SH-SY5Y (cell line): ENCODE results near the gene RMP24.

Experiments used
- GATA2 ChIP-seq: IDR thresholded peaks from 2 replicates; pipeline ENCODE4 v1.6.1; 2011; ENCODE audit warnings: mild to moderate bottlenecking, low read depth, low read length
- GATA3 ChIP-seq: IDR thresholded peaks from 2 replicates; pipeline ENCODE4 v1.6.1; 2011; ENCODE audit warnings: low read depth, mild to moderate bottlenecking, low read length, moderate library complexity

Gene RMP24

DNA sequence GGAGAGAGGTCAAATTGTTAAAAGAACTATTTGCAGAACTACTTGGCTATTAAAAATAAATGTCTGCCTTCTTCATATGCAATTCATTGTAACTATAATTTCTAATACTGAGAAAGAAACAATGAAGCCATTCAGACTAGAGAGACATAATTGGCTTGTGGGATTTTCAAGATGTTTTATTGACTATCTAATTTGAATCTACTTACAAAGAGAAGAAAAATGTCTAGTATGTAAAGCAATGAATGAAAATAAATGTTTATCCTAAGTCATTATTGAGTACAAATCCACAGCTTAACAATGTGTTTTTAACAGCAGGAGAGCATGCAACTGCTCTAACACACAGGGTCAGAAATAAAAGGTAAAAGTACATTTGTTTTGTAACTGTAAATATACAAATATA is 19.2 kb downstream of the RMP24 start:
- TF ChIP-seq GATA2 (no peak), GATA3 (no peak)

DNA sequence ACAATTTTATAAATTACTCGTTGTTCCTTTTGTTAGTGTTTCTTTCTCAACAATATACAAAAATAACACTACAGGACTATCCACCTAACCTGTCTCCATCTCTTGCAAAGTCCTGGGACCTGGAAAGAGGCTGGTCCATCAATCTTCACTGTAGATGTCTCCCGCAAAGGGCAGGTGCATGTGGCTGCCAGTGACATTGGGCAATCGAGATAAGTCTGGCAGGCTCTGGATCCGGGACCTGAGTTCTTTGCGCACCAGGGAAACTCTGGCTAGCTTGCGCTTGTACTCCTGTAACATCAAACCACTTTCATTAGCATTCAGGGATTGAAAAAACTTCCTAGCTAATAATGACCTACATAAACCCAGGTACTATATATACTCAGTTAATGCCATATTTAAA is 20.5 kb downstream of the RMP24 start:
- TF ChIP-seq GATA3 (no peak), GATA2 (no peak)

DNA sequence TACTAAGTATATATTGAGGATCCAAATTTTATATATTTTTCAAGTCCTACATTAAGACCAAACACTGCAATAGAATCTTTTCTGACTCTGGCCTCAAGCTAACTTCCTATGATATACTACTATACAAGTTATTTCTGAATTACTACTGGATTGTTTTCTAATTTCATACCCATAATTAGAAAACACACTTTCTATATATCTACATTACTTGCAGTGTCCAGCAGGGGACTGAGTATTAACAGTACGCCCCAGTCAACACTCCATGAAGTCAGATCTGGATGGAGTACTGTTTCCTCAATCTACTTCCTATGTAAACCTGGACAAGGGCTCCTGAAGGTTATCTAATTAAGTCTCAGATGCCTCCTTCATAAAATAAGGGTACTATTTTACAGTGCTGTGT is 26.5 kb downstream of the RMP24 start:
- TF ChIP-seq GATA2, result no peak
- no peak for TF ChIP-seq GATA3

DNA sequence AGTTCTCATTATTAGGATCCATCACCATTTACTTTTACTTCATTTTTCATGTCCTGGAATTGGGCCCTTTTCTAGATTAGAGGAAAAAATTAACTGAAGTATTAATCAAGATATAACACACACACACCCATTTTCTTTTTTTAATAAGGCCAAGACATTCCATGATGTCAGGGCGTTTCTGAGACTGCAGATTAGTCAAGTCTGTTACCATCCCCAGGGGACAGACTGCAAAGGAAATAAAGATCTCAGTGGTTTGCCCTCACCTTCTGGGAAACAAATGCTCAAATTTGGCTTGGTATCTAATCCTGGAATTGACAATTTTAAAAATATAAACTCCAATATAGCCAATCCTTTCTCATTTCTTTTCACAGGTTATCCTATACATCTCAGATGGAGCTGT is 27.4 kb downstream of the RMP24 start:
- TF ChIP-seq GATA3 (no peak), GATA2 (no peak)

DNA sequence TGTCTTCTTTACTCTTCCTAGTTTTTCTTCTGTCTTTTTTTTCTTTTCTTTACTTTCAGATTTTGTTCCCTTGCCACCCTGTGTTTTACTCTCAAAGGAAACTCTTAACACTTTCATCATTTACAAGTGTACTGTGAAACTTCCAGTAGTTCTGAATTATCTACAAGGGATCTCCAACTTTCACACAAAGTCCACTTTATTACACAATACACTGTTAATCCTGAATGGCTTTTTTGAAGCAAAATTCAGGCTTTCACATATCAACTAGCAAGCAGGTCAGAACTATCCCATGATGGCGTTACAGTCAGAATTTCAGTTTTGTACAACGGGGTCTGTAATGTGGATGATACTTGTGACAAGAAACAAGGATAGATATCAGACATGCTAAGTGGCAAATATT is 34.5 kb downstream of the RMP24 start:
- TF ChIP-seq GATA2, result no peak

DNA sequence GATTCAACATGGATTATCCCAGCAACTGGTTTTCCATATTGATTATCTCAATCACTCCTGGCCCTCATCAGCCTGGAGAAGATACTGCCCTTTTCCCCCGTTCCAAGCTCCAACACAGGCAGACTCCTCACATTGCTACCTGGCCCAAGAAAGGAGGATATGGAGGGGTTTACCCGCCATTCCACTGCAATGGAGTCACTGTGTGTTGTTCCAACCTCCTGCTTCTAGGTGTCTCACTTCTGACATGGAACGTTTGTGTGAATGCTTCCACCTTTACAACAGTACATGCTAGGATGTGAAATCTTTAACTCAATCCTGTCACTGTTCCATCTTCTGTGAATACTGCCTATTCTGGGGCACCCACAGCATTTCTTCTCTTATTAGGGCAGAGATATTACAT is 36.7 kb downstream of the RMP24 start:
- no peak for TF ChIP-seq GATA3
- TF ChIP-seq GATA2, result no peak

DNA sequence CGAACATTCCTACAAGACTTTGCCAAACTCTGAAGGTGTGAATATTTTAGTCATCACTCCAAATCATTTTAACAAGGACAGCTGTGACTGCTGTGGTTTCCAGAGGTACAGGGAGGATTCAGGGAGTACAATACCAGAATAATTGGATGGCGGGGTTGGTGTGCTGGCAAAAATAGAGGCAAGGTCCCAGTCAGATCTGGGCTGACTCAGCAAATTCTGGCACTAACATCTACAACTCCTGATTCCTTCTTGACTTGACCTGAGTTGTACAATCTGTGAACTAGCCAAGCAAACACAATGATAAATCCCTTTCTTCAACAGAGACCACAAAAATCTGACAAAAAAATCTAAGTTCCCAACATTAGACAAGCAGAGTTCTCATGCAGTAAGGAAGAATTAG is 40.4 kb downstream of the RMP24 start:
- TF ChIP-seq GATA3 (no peak), GATA2 (no peak)

DNA sequence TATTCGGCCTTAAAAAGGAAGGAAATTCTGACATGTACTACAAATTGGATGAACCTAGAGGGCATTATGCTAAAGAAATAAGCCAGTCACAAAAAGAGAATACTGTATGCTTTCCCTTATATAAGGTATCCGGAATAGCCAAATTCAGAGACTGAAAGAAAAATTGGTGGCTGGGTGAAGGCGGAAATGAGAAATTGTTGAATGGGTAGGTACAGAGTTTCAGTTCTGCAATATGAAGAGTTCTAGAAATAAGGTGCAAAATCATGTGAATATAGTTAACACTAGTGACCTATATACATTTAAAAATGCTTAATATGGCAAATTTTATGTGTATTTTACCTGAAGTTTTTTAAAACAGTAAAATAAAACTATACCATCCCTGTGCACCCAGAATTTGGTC is 43.1 kb downstream of the RMP24 start:
- no peak for TF ChIP-seq GATA2
- no peak for TF ChIP-seq GATA3

DNA sequence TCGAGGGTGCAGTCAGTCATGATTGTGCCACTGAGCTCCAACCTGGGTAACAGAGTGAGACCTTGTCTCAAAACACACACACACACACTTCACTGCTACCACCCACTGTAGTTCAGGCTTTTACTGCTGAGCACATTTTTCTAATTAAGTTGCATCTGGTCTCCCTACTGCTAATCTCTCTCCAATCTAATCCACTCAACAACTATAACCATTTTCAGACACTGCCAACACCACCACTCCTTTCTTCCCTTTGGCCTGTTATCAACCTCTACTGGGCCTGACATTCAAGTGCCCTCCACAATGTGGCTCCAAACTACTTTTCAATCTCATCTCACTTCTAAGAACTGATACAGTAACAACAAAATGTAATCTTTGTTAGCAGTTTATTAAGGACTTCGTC is 44.8 kb downstream of the RMP24 start:
- peak; percentile 99 for TF ChIP-seq GATA2
- TF ChIP-seq GATA3, result peak; percentile 98

DNA sequence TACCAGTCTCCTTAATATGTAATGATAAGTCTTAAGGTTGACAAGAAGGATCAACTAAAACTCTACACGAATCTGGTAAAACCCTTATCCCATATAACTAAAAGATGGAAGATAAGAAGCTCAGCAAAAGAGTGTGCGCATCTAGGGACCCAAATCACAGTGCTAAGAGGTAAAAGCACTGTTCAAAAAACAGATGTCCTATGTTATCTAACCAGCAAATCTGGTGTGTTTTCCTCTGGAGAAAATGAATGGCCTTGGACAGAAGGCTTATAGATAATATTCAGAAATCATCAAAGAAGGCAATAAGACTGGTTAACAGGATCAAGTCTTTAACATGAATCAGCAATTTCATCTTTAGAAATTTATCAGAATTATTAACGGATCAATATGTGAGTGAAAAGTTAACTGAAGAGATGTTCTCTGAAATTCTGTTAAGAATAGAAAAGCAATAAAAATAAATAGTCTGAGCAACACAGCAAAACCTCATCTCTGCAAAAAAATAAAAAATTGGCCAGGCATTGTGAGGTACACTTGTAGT is 47.8 kb downstream of the RMP24 start:
- TF ChIP-seq GATA2 (peak; percentile 89; the same call in 1 of the 2 replicates), GATA3 (peak; percentile 99)

DNA sequence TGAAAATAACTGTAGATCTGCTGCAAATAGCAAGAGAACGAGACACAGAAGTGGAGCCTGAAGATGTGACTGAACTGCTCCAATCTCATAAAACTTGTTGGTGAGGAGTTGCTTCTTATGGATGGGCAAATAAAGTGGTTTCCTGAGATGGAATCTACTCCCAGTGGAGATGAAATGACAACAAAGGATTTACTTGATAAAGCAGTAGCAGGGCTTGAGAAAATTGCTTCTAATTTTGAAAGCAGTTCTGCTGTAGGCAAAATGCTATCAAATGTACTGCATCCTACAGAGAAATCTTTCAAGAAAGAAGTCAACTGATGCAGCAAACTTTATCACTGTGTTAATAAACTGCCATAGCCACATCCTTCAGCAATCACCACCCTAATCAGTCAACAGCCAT is 50.9 kb downstream of the RMP24 start:
- TF ChIP-seq GATA3 (no peak), GATA2 (no peak)

DNA sequence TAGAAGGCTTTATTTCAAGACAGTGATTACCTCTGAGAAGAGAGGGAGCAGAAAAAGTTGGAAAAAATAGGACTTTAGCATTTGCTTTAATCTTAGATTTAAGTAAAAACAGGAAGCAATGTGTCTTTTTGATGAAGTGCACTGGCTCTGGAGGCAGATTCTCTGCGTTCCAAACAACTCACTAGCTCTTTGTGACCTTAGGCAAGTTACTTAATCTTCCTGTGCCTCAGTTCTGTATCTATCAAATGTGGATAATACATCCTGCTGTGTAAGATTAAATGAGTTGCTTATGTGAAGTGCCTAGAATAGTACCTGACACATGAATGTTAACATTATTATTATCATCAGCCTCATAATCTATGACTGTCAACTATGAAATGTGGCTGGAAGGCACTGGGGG is 52.5 kb downstream of the RMP24 start:
- TF ChIP-seq GATA3, result no peak
- TF ChIP-seq GATA2, result no peak

DNA sequence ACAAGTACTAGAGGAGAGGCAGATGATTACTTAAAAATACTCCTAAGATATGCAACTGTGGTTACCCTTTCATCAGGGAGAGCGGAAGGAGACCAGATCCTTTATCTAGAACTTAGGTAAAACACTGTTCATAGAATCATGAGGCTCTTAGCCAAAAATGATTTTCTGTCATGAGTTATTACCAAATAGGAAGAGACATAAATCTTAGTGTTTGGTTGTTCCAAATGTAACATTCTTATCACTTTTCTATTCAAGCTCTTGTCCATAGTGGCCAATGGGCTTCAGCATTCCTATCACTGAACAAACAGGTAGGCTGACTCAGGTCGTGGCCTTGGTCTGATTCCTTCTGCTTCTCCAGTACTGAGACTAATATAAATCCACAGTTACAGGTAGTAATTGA is 56.4 kb downstream of the RMP24 start:
- TF ChIP-seq GATA2 (no peak), GATA3 (no peak)
